DOHH2 (cell line): ENCODE measurements around the gene LPAR5.

Experiments
- H3F3A ChIP-seq: fragments of 200-600 bp; sonication (generic), shearing (Covaris generic); 2 replicates; pipeline ENCODE4 v1.6.0; 2016; ENCODE audit warnings: antibody characterized with exemption, mild to moderate bottlenecking; ENCODE audit not compliant: control insufficient read depth, insufficient read depth
- H3K27ac ChIP-seq: fragments of 200-600 bp; sonication (generic); 2 replicates; pipeline ENCODE4 v1.5.1; 2014; ENCODE audit warnings: low read depth, mild to moderate bottlenecking, low read length, moderate library complexity
- H3K27me3 ChIP-seq: fragments of 200-600 bp; sonication (generic); 2 replicates; pipeline ENCODE4 v1.6.1; 2014; ENCODE audit warnings: mild to moderate bottlenecking, low read length, mixed read lengths; ENCODE audit not compliant: control insufficient read depth
- H3K36me3 ChIP-seq: fragments of 200-600 bp; sonication (generic); 2 replicates; pipeline ENCODE4 v1.6.1; 2014; ENCODE audit warnings: mild to moderate bottlenecking, low read length, moderate library complexity, mixed read lengths; ENCODE audit not compliant: control insufficient read depth
- H3K4me1 ChIP-seq: fragments of 200-600 bp; sonication (generic); 2 replicates; pipeline ENCODE4 v1.6.1; 2014; ENCODE audit warnings: mild to moderate bottlenecking, low read length, mixed read lengths; ENCODE audit not compliant: control insufficient read depth
- H3K4me2 ChIP-seq: fragments of 200-600 bp; sonication (generic); 2 replicates; pipeline ENCODE4 v1.6.0; 2014; ENCODE audit warnings: mild to moderate bottlenecking, low read length, moderate library complexity
- H3K4me3 ChIP-seq: fragments of 200-600 bp; sonication (generic); 2 replicates; pipeline ENCODE4 v1.5.1; 2014; ENCODE audit warnings: mild to moderate bottlenecking, low read length, mixed read lengths
- H3K79me2 ChIP-seq: fragments of 200-600 bp; sonication (generic); 2 replicates; pipeline ENCODE4 v1.6.1; 2014; ENCODE audit warnings: mild to moderate bottlenecking, low read length, mixed read lengths; ENCODE audit not compliant: control insufficient read depth
- H3K9me2 ChIP-seq: fragments of 200-600 bp; sonication (generic); replicated peaks from 2 replicates; pipeline ENCODE4 v1.6.1; 2014; ENCODE audit warnings: mild to moderate bottlenecking, low read length, mixed read lengths; ENCODE audit not compliant: control insufficient read depth
- H3K9me3 ChIP-seq: fragments of 200-600 bp; sonication (generic); 2 replicates; pipeline ENCODE4 v1.6.1; 2014; ENCODE audit warnings: antibody characterized with exemption, low read length, mixed read lengths; ENCODE audit not compliant: control insufficient read depth, insufficient read depth
- H4K20me1 ChIP-seq: fragments of 200-600 bp; sonication (generic); 2 replicates; pipeline ENCODE4 v1.6.0; 2014; ENCODE audit warnings: low read depth, mild to moderate bottlenecking, antibody characterized with exemption, low read length, moderate library complexity; ENCODE audit not compliant: control insufficient read depth, insufficient read depth
- CTCF ChIP-seq: fragments of 200-600 bp; sonication (generic); IDR thresholded peaks from one replicate; pipeline ENCODE4 v1.5.1; 2014; ENCODE audit warnings: antibody characterized with exemption, mild to moderate bottlenecking, low read depth, low read length; ENCODE audit not compliant: poor library complexity, severe bottlenecking
- EZH2phosphoT487 ChIP-seq: fragments of 200-600 bp; sonication (generic); IDR thresholded peaks from 2 replicates; pipeline ENCODE4 v1.6.1; 2017; ENCODE audit warnings: borderline replicate concordance, mild to moderate bottlenecking, antibody characterized with exemption, low read length, moderate library complexity, mixed read lengths

The LPAR5 gene

GRCh38 chr12:6639151-6639801 is 3.5 kb upstream of the LPAR5 start:
- TF ChIP-seq EZH2phosphoT487: no peak
- no peak for TF ChIP-seq CTCF
- Histone ChIP-seq H3F3A (peaks cover 14% of the 10 kb centered on the region), H3K36me3 (peaks cover 4% of the 10 kb centered on the region), H3K27ac (peak overlapping the region; percentile 67; the same call in 1 of the 2 replicates), H3K4me1 (peaks cover 78% of the 10 kb centered on the region), H3K9me2 (no peaks in the 10 kb centered on the region), H3K9me3 (no peaks in the 10 kb centered on the region), H3K4me2 (peak overlapping the region; percentile 74), H3K27me3 (no peaks in the 10 kb centered on the region), H4K20me1 (no peaks in the 10 kb centered on the region), H3K4me3 (no peak overlapping the region), H3K79me2 (peaks cover 19% of the 10 kb centered on the region)

- Histone ChIP-seq H3K4me3 (peak overlapping the region; percentile 47), H4K20me1 (no peaks in the 10 kb centered on the region), H3K79me2 (peaks cover 28% of the 10 kb centered on the region), H3K4me2 (peak overlapping the region; percentile 74), H3F3A (peaks cover 7% of the 10 kb centered on the region; the same call in 1 of the 2 replicates), H3K27ac (peak overlapping the region; percentile 67), H3K4me1 (peaks cover 79% of the 10 kb centered on the region), H3K36me3 (peaks cover 3% of the 10 kb centered on the region), H3K27me3 (no peaks in the 10 kb centered on the region), H3K9me3 (no peaks in the 10 kb centered on the region), H3K9me2 (no peaks in the 10 kb centered on the region)
- TF ChIP-seq CTCF (no peak), EZH2phosphoT487 (no peak)
Measured at GRCh38 chr12:6638305-6638704, 2.5 kb upstream of the LPAR5 start.

GRCh38 chr12:6635375-6635855 is 344 bp downstream of the LPAR5 start:
- Histone ChIP-seq H3K27ac (peak overlapping the region; percentile 95), H3F3A (peaks cover 11% of the 10 kb centered on the region), H3K9me2 (no peaks in the 10 kb centered on the region), H3K9me3 (no peaks in the 10 kb centered on the region), H3K4me2 (peak overlapping the region; percentile 98), H4K20me1 (no peaks in the 10 kb centered on the region), H3K79me2 (peaks cover 49% of the 10 kb centered on the region), H3K27me3 (no peaks in the 10 kb centered on the region), H3K4me1 (peaks cover 92% of the 10 kb centered on the region), H3K36me3 (peaks cover 18% of the 10 kb centered on the region), H3K4me3 (peak overlapping the region; percentile 76)
- TF ChIP-seq EZH2phosphoT487 (no peak), CTCF (no peak)
